Peyer's patch (tissue), 4 donors: ENCODE data around the gene INHBB. TPM values are rescaled to one million over a fixed set of nuclear protein-coding genes. Genes with fewer than 3 reads are reported as not detected.

Experiments
- DNase-seq, 3 donors: peaks; one replicate each; pipeline ENCODE4 v3.0.0-alpha.2; 2017 to 2019
- H3K27ac ChIP-seq, 4 donors: fragments of 200-600 bp; sonication (generic); one replicate each; pipeline ENCODE4 v1.5.1; 2016 to 2019
- H3K27me3 ChIP-seq, 2 donors: fragments of 200-600 bp; sonication (generic); one replicate each; pipeline ENCODE4 v1.5.1; 2019
- H3K36me3 ChIP-seq, 3 donors: fragments of 200-600 bp; sonication (generic); one replicate each; pipeline ENCODE4 v1.5.1; 2016 to 2019
- H3K4me1 ChIP-seq, 4 donors: fragments of 200-600 bp; sonication (generic); one replicate each; pipeline ENCODE4 v1.5.1; 2016 to 2019
- H3K4me3 ChIP-seq, 4 donors: fragments of 200-600 bp; sonication (generic); 1 replicate in 3 of 4; 2 replicates in 1 of 4; pipeline ENCODE4 v1.5.1; 2016 to 2019; ENCODE audit warnings: mild to moderate bottlenecking in 1 of 4
- H3K9me3 ChIP-seq, 4 donors: fragments of 200-600 bp; sonication (generic); one replicate each; pipeline ENCODE4 v1.5.1; 2016 to 2019; ENCODE audit warnings: mild to moderate bottlenecking in 1 of 4
- CTCF ChIP-seq, 6 experiments: fragments of 450-650 bp in 4 of 6; fragments of 200-600 bp in 2 of 6; sonication (generic) in 1 of 6; IDR thresholded peaks; one replicate each; pipeline ENCODE4 v1.5.1; 2017 to 2019; ENCODE audit warnings: antibody characterized with exemption in 6 of 6, mild to moderate bottlenecking in 3 of 6, moderate library complexity in 1 of 6
- POLR2A ChIP-seq, 2 donors: fragments of 450-650 bp; IDR thresholded peaks; one replicate each; pipeline ENCODE4 v1.5.1; 2017; ENCODE audit warnings: antibody characterized with exemption in 2 of 2, mild to moderate bottlenecking in 2 of 2, moderate library complexity in 2 of 2
- total RNA-seq, 4 donors: library from RNA; depleted of rRNA; stranded (reverse); fragments of >200 nt; gene quantifications; one replicate each; pipeline ENCODE4 v1.1.0, GENCODE V29; 2016

Gene INHBB
- total RNA-seq, 4 donors from 2014 or later = 0.70 to 1.1 (median 0.95) TPM; not detected in 1

- Histone ChIP-seq H3K4me1 (no peaks in the 10 kb centered on the region), H3K36me3 (no peaks in the 10 kb centered on the region), H3K27me3 (no peaks in the 10 kb centered on the region), H3K27ac (no peak overlapping the region), H3K9me3 (no peaks in the 10 kb centered on the region), H3K4me3 (no peak overlapping the region)
- DNase-seq = peak in 2 of 3 donors; percentile 34 to 40
- TF ChIP-seq CTCF (IDR thresholded peaks at IDR 0.05) (no peak), POLR2A (IDR thresholded peaks at IDR 0.05) (no peak)
These were observed 52.4 kb downstream of the INHBB start for GRCh38 chr2:120398051-120398995.

DNA sequence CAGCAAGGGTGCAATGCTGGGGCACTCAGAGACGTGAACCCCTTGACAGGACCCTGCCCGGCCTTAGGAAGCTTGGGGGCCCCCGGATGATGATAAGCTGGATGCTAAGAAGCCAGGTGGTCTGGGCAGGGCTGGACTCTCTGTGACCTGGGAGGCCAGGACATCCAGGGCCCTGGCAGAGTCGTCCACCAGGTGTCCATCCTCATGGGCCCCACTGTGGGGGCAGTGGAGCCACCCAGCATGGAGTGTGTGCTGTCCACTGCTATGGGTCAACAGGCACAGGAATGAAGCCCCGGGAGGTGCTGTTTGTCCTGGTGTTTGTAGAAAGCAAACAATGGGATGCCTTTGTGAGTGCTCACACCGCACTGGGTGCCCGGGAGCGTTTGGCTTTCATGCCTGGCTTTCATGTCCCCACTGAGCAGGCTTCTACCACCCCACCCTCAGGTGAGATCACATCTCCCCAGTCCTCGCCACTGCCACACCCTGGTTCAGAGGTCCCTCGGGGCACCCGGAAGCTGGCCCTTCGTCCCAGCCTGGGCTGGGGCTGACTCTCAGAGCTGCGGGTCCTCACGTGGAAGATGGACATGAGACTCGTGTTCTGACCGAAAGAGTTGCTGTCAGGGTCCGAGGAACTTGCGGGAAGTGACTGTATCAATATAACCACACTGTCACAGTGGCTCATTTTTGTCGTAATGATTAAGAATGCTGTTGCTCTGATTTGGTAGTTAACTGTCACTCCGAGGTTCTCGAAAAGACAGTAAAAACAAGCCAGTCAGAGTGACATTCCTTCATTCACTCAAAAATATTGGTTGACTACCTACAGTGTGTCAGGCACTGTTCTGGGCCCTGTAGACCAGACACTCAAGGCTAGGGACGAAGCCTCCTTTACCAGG is 53.3 kb downstream of the INHBB start:
- TF ChIP-seq CTCF (IDR thresholded peaks at IDR 0.05) (no peak), POLR2A (IDR thresholded peaks at IDR 0.05) (no peak)
- no peaks in the 10 kb centered on the region for H3K27me3 ChIP-seq
- H3K36me3 ChIP-seq = no peaks in the 10 kb centered on the region
- no peaks in the 10 kb centered on the region for H3K9me3 ChIP-seq
- no peaks in the 10 kb centered on the region for H3K4me1 ChIP-seq
- DNase-seq = peak in 2 of 3 donors; percentile 47 to 51
- H3K27ac ChIP-seq = no peak overlapping the region
- H3K4me3 ChIP-seq = no peak overlapping the region

DNA sequence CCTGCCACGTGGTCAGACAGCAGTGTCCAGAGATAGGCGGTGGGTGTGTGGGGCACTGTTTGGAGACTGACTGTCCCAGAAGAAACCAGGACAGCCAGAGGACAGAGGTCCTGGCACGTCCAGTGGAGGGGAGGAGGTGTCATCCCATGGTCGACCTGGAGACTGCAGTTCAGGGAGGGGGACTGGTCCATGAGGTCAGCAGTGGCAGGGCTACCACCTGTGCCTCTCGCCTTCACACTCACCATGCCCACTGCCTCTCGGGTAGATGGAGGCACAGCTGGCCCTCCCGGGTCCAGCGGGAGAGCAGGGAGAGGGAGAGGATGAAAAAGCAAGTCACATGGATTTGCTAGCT is 53.9 kb downstream of the INHBB start:
- TF ChIP-seq POLR2A (IDR thresholded peaks at IDR 0.05) (no peak), CTCF (IDR thresholded peaks at IDR 0.05) (no peak)
- no peaks in the 10 kb centered on the region for H3K4me1 ChIP-seq

DNA sequence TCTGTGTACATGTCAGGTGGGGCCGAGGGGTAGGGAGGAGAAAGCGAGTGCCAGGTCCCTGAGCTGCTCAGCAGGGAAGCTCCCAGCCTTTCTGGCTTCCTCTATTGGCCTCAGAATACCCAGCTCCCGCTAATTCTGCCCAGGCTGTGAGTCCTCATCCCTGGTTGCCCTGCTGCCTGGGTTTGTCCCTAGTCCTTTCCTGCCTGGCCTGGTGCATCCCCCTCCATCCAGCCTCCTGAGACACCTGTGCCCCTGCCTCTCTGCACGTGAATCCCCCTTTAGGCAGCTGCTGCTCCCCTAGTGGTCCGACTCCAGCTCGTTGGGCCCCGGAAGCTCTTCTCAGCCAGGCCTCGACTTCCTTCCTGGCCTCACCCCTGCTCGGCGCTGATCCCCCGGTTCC is 54.6 kb downstream of the INHBB start:
- Histone ChIP-seq H3K27ac (no peak overlapping the region), H3K4me3 (no peak overlapping the region), H3K27me3 (no peaks in the 10 kb centered on the region), H3K9me3 (no peaks in the 10 kb centered on the region), H3K36me3 (no peaks in the 10 kb centered on the region), H3K4me1 (no peaks in the 10 kb centered on the region)
- TF ChIP-seq POLR2A (IDR thresholded peaks at IDR 0.05) (no peak), CTCF (IDR thresholded peaks at IDR 0.05) (no peak)
- peak in 1 of 3 donors; percentile 36 for DNase-seq

More for the DNA sequence above, 53.9 kb downstream of the INHBB start:
- no peak overlapping the region for H3K4me3 ChIP-seq
- H3K36me3 ChIP-seq = no peaks in the 10 kb centered on the region
- no peaks in the 10 kb centered on the region for H3K27me3 ChIP-seq
- H3K9me3 ChIP-seq = no peaks in the 10 kb centered on the region
- no peak overlapping the region for H3K27ac ChIP-seq
- DNase-seq = peak in 1 of 3 donors; percentile 28

Other genes with a start within 250 kb of the INHBB start
- gene TMEM185B, start 122.7 kb upstream of the INHBB start, total RNA-seq = 10 to 100 TPM; 11.6 to 33.3 (median 20.1) TPM
- 10 to 100 TPM; 49.3 to 61.9 (median 50.2) TPM for gene RALB, start 93.3 kb upstream of the INHBB start, total RNA-seq